Liver (tissue), 9 donors: Measurements from ENCODE around the gene KRT77. TPM values are rescaled to one million over a fixed set of nuclear protein-coding genes. Genes with fewer than 3 reads are reported as not detected.

Experiments
- DNase-seq: peaks from one replicate; pipeline ENCODE4 v3.0.0-alpha.2; 2017; ENCODE audit warnings: low spot score
- H3K27ac ChIP-seq, 2 donors: one replicate each; pipeline ENCODE4 v1.7.0; 2013; ENCODE audit warnings: inconsistent platforms in 2 of 2, low read length in 2 of 2, control low read depth in 1 of 2, low read depth in 1 of 2, mild to moderate bottlenecking in 1 of 2
- H3K27me3 ChIP-seq, 4 donors: one replicate each; pipeline versions ENCODE4 v1.6.1 to v1.7.0; 2013; ENCODE audit warnings: low read length in 3 of 4, inconsistent platforms in 1 of 4, mild to moderate bottlenecking in 1 of 4, moderate library complexity in 1 of 4; ENCODE audit not compliant: control insufficient read depth in 4 of 4, insufficient read depth in 4 of 4
- H3K36me3 ChIP-seq, 4 donors: one replicate each; pipeline versions ENCODE4 v1.6.1 to v1.7.0; 2013; ENCODE audit warnings: low read length in 3 of 4, mild to moderate bottlenecking in 3 of 4, low read depth in 1 of 4, moderate library complexity in 1 of 4; ENCODE audit not compliant: control insufficient read depth in 4 of 4, insufficient read depth in 3 of 4
- H3K4me1 ChIP-seq, 4 donors: one replicate each; pipeline versions ENCODE4 v1.6.1 to v1.7.0; 2013; ENCODE audit warnings: low read length in 3 of 4, mild to moderate bottlenecking in 3 of 4, moderate library complexity in 1 of 4; ENCODE audit not compliant: control insufficient read depth in 4 of 4, insufficient read depth in 4 of 4
- H3K4me3 ChIP-seq, 3 donors: one replicate each; pipeline versions ENCODE4 v1.6.1 to v1.7.0; 2013; ENCODE audit warnings: low read length in 3 of 3, control low read depth in 1 of 3, low read depth in 1 of 3, mild to moderate bottlenecking in 1 of 3
- H3K9ac ChIP-seq, 2 donors: one replicate each; pipeline ENCODE4 v1.7.0; 2013; ENCODE audit warnings: low read length in 2 of 2, mild to moderate bottlenecking in 2 of 2, moderate library complexity in 2 of 2, control low read depth in 1 of 2, low read depth in 1 of 2
- H3K9me3 ChIP-seq, 4 donors: one replicate each; pipeline versions ENCODE4 v1.6.1 to v1.7.0; 2013; ENCODE audit warnings: low read length in 3 of 4; ENCODE audit not compliant: control insufficient read depth in 4 of 4
- ATF3 ChIP-seq: IDR thresholded peaks from 2 replicates; pipeline ENCODE4 v1.6.1; 2016; ENCODE audit warnings: antibody characterized with exemption
- CTCF ChIP-seq: fragments of 150-350 bp; IDR thresholded peaks from 2 replicates; pipeline ENCODE4 v1.5.1; 2017; ENCODE audit warnings: improper control_type of control experiment, low read depth, low read length; ENCODE audit not compliant: missing input control
- EGR1 ChIP-seq, 2 donors: IDR thresholded peaks; 2 replicates each; pipeline ENCODE4 v1.6.1; 2016 to 2018; ENCODE audit warnings: antibody characterized with exemption in 2 of 2, low read depth in 2 of 2
- FOXA1 ChIP-seq: IDR thresholded peaks from 2 replicates; pipeline ENCODE4 v1.6.1; 2016; ENCODE audit warnings: antibody characterized with exemption
- FOXA2 ChIP-seq: IDR thresholded peaks from 2 replicates; pipeline ENCODE4 v1.6.1; 2016; ENCODE audit warnings: antibody characterized with exemption
- GABPA ChIP-seq, 2 donors: IDR thresholded peaks in 1 of 2; conservative IDR thresholded peaks in 1 of 2; 2 replicates each; pipeline ENCODE4 v1.6.1; 2016; ENCODE audit warnings: antibody characterized with exemption in 2 of 2, mild to moderate bottlenecking in 1 of 2, moderate library complexity in 1 of 2
- HNF4A ChIP-seq, 2 donors: conservative IDR thresholded peaks; 2 replicates each; pipeline ENCODE4 v1.6.1; 2016; ENCODE audit warnings: antibody characterized with exemption in 2 of 2, mild to moderate bottlenecking in 2 of 2
- HNF4G ChIP-seq: IDR thresholded peaks from 2 replicates; pipeline ENCODE4 v1.6.1; 2016; ENCODE audit warnings: antibody characterized with exemption
- JUND ChIP-seq, 2 donors: IDR thresholded peaks; 2 replicates each; pipeline ENCODE4 v1.6.1; 2016; ENCODE audit warnings: antibody characterized with exemption in 2 of 2
- MAX ChIP-seq: IDR thresholded peaks from 2 replicates; pipeline ENCODE4 v1.6.1; 2016; ENCODE audit warnings: antibody characterized with exemption
- NR2F2 ChIP-seq: IDR thresholded peaks from 2 replicates; pipeline ENCODE4 v1.6.1; 2016; ENCODE audit warnings: antibody characterized with exemption
- RAD21 ChIP-seq, 2 donors: IDR thresholded peaks; 2 replicates each; pipeline ENCODE4 v1.6.1; 2016; ENCODE audit warnings: antibody characterized with exemption in 2 of 2, mild to moderate bottlenecking in 2 of 2
- RXRA ChIP-seq, 2 donors: IDR thresholded peaks; 2 replicates each; pipeline ENCODE4 v1.6.1; 2017 to 2018; ENCODE audit warnings: antibody characterized with exemption in 2 of 2, mild to moderate bottlenecking in 1 of 2
- SP1 ChIP-seq: IDR thresholded peaks from 2 replicates; pipeline ENCODE4 v1.6.1; 2018; ENCODE audit warnings: antibody characterized with exemption, mild to moderate bottlenecking
- TAF1 ChIP-seq: conservative IDR thresholded peaks from 2 replicates; pipeline ENCODE4 v1.6.1; 2016; ENCODE audit warnings: antibody characterized with exemption, mild to moderate bottlenecking
- YY1 ChIP-seq: IDR thresholded peaks from 2 replicates; pipeline ENCODE4 v1.6.1; 2016; ENCODE audit warnings: antibody characterized with exemption, mild to moderate bottlenecking
- ZBTB33 ChIP-seq: IDR thresholded peaks from 2 replicates; pipeline ENCODE4 v1.6.1; 2016; ENCODE audit warnings: antibody characterized with exemption
- WGBS: extraction: QIAGEN DNeasy Blood & Tissue Kit; methylation state at CpG from one replicate; pipeline ENCODE4 v1.1.7; 2013; 5-methylcytosine and 5-hydroxymethylcytosine counted together
- polyA plus RNA-seq, 2 donors: library from polyadenylated mRNA; stranded (reverse) in 1 of 2; unstranded in 1 of 2; fragments of 200-250 nt in 1 of 2; fragments of >200 nt in 1 of 2; fragmentation: Nextera tagmentation in 1 of 2; extraction: Ambion mirVana in 1 of 2; gene quantifications; one replicate each; pipeline versions ENCODE4 v1.2.1 to v1.2.3, GENCODE V29; 2013 to 2015
- total RNA-seq, 2 donors: library from RNA; depleted of rRNA; stranded (reverse); fragments of >200 nt; gene quantifications; one replicate each; pipeline ENCODE4 v1.2.3, GENCODE V29; 2014
- donor health status: healthy.
- donor health status: healthy.
- donor health status: healthy.
- donor health status: healthy.
- donor health status: healthy.

KRT77 gene
- total and polyA plus RNA-seq, 4 donors = not detected

- WGBS = 45% methylated on average over 1 of the region's 1 CpG
- no peaks in the 10 kb centered on the region for H3K36me3 ChIP-seq
Observed at GRCh38 chr12:52703878-52704277, 554 bp upstream of the KRT77 start.

GRCh38 chr12:52702338-52702737 is 986 bp downstream of the KRT77 start:
- peaks cover 0 to 7% (median 0%) of the 10 kb centered on the region in 4 donors for H3K27me3 ChIP-seq
- H3K4me1 ChIP-seq = no peaks in the 10 kb centered on the region
- H3K9ac ChIP-seq = no peak overlapping the region
- WGBS = 80% methylated on average over 2 of the region's 2 CpGs
- no peak overlapping the region for H3K4me3 ChIP-seq
- no peak overlapping the region for H3K27ac ChIP-seq
- no peaks in the 10 kb centered on the region for H3K36me3 ChIP-seq
- no peak for DNase-seq
- H3K9me3 ChIP-seq = no peaks in the 10 kb centered on the region
- TF ChIP-seq TAF1 (no peak), FOXA2 (no peak), NR2F2 (no peak), GABPA (IDR thresholded peaks at IDR 0.05 in 1 of 2, conservative IDR thresholded peaks at IDR 0.05 in 1 of 2) (no peak), HNF4A (conservative IDR thresholded peaks at IDR 0.05) (no peak), SP1 (no peak), CTCF (no peak), RXRA (IDR thresholded peaks at IDR 0.05) (no peak), ATF3 (no peak), YY1 (no peak), RAD21 (IDR thresholded peaks at IDR 0.05) (no peak), FOXA1 (no peak), HNF4G (no peak), MAX (no peak), EGR1 (IDR thresholded peaks at IDR 0.05; ENCODE audit: low read depth in 2 of 2) (no peak)

More at GRCh38 chr12:52703878-52704277, 554 bp upstream of the KRT77 start:
- Histone ChIP-seq H3K9me3 (no peaks in the 10 kb centered on the region), H3K27me3 (peaks cover 0 to 7% (median 0%) of the 10 kb centered on the region in 4 donors), H3K4me1 (no peaks in the 10 kb centered on the region), H3K9ac (no peak overlapping the region), H3K27ac (no peak overlapping the region), H3K4me3 (no peak overlapping the region)
- TF ChIP-seq CTCF (no peak), FOXA1 (no peak), NR2F2 (no peak), JUND (IDR thresholded peaks at IDR 0.05) (no peak), TAF1 (no peak), GABPA (IDR thresholded peaks at IDR 0.05 in 1 of 2, conservative IDR thresholded peaks at IDR 0.05 in 1 of 2) (no peak), ZBTB33 (no peak), SP1 (no peak), HNF4G (no peak), FOXA2 (no peak), MAX (no peak), YY1 (no peak), RAD21 (IDR thresholded peaks at IDR 0.05) (no peak)
- DNase-seq = no peak
